ENCODE data around the gene POU2AF1.

The POU2AF1 gene

GRCh38 chr11:111310723-111311122 lies 68.4 kb downstream of the POU2AF1 start:
- DNase-seq (ENCODE audit: low read depth) = no peak

GRCh38 chr11:111310088-111310487 lies 69.0 kb downstream of the POU2AF1 start:
- no peak for DNase-seq (ENCODE audit: low read depth)

GRCh38 chr11:111309215-111309915 lies 69.7 kb downstream of the POU2AF1 start:
- DNase-seq (ENCODE audit: low read depth) = no peak

- no peak for DNase-seq (ENCODE audit: low read depth)
Observed at GRCh38 chr11:111308140-111308539, 70.9 kb downstream of the POU2AF1 start.

- no peak for DNase-seq (ENCODE audit: low read depth)
Observed at GRCh38 chr11:111307472-111308108, 71.5 kb downstream of the POU2AF1 start.

GRCh38 chr11:111306321-111306720 lies 72.8 kb downstream of the POU2AF1 start:
- no peak for DNase-seq (ENCODE audit: low read depth)

- no peak for DNase-seq (ENCODE audit: low read depth)
Observed at GRCh38 chr11:111305876-111306275, 73.2 kb downstream of the POU2AF1 start.

GRCh38 chr11:111305162-111305802 lies 73.8 kb downstream of the POU2AF1 start:
- DNase-seq (ENCODE audit: low read depth) = no peak

GRCh38 chr11:111303461-111303860 lies 75.6 kb downstream of the POU2AF1 start:
- DNase-seq (ENCODE audit: low read depth) = no peak

GRCh38 chr11:111302298-111302697 lies 76.8 kb downstream of the POU2AF1 start:
- DNase-seq (ENCODE audit: low read depth) = no peak

Data from stimulated activated CD8-positive, alpha-beta memory T cell treated with anti-CD3 and anti-CD28 coated beads, Interleukin-7, amount 100 ng/mL, for 24 hours (primary cell).